Measurements from ENCODE around the gene SNAPC3. TPM values are rescaled to one million over a fixed set of nuclear protein-coding genes. Genes with fewer than 3 reads are reported as not detected.

SNAPC3 gene
- polyA plus RNA-seq, 4 donors = 7.6 to 36.7 (median 13.7) TPM

DNA sequence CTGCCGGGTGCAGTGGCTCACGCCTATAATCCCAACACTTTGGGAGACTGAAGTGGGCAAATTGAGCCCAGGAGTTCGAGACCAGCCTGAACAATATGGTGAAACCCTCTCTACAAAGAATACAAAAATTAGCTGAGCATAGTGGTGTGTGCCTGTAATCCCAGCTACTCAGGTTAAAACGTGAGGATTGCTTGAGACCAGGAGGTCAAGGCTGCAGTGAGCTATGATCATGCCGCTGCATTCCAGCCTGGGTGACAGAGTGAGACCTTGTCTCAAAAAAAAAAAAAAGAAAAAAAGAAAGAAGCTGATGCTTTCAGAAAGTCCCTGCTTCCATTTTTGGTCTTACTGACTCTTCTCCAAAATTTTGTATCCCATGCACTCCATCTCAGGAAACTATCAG, 31.3 kb downstream of the SNAPC3 start:
- Histone ChIP-seq H3K27ac (ENCODE audit: low read depth in 1 of 3, low read length in 2 of 3) (no peak overlapping the region), H3K4me3 (ENCODE audit: low read depth in 1 of 3, low read length in 3 of 3) (no peak overlapping the region), H3K27me3 (ENCODE audit: control insufficient read depth in 3 of 3, insufficient read depth in 3 of 3, low read length in 3 of 3) (no peaks in the 10 kb centered on the region), H3K4me1 (ENCODE audit: control insufficient read depth in 3 of 3, insufficient read depth in 2 of 3, low read depth in 1 of 3, low read length in 2 of 3) (no peaks in the 10 kb centered on the region), H3K36me3 (ENCODE audit: control insufficient read depth in 3 of 3, insufficient read depth in 2 of 3, low read depth in 1 of 3, low read length in 3 of 3) (peaks cover 2 to 43% (median 9%) of the 10 kb centered on the region in 3 donors), H3K9me3 (ENCODE audit: control insufficient read depth in 2 of 2, insufficient read depth in 1 of 2, low read depth in 1 of 2, low read length in 1 of 2) (no peaks in the 10 kb centered on the region)
- DNase-seq (no peak), FAIRE-seq (no peak)
- 92% methylated on average over 5 of the region's 5 CpGs for WGBS, 3 donors

DNA sequence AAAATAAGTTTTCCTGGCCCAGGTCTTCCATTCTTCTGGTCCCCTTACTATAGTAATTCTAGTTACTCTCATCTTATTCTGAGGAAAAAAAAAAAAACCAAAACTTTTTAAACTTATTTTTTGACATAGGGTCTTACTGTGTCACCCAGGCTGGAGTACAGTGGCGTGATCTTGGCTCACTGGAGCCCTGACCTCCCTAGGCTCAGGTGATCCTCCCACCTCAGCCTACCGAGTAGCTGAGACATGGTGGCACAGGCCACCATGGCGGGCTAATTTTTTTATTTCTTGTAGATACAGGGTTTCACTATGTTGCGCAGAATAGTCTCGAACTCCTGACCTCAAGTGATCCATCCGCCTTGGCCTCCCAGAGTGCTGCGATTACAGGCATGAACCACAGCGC, 38.4 kb downstream of the SNAPC3 start:
- no peak overlapping the region for H3K4me3 ChIP-seq (ENCODE audit: low read depth in 1 of 3, low read length in 3 of 3)
- H3K27me3 ChIP-seq (ENCODE audit: control insufficient read depth in 3 of 3, insufficient read depth in 3 of 3, low read length in 3 of 3) = no peaks in the 10 kb centered on the region
- no peaks in the 10 kb centered on the region for H3K4me1 ChIP-seq (ENCODE audit: control insufficient read depth in 3 of 3, insufficient read depth in 2 of 3, low read depth in 1 of 3, low read length in 2 of 3)
- H3K27ac ChIP-seq (ENCODE audit: low read depth in 1 of 3, low read length in 2 of 3) = no peak overlapping the region
- DNase-seq (no peak), FAIRE-seq (no peak)
- H3K36me3 ChIP-seq (ENCODE audit: control insufficient read depth in 3 of 3, insufficient read depth in 2 of 3, low read depth in 1 of 3, low read length in 3 of 3) = peaks cover 3 to 23% (median 9%) of the 10 kb centered on the region in 3 donors
- no peaks in the 10 kb centered on the region for H3K9me3 ChIP-seq (ENCODE audit: control insufficient read depth in 2 of 2, insufficient read depth in 1 of 2, low read depth in 1 of 2, low read length in 1 of 2)
- 95 to 97% (median 96%) methylated on average over 8 of the region's 8 CpGs for WGBS, 3 donors

DNA sequence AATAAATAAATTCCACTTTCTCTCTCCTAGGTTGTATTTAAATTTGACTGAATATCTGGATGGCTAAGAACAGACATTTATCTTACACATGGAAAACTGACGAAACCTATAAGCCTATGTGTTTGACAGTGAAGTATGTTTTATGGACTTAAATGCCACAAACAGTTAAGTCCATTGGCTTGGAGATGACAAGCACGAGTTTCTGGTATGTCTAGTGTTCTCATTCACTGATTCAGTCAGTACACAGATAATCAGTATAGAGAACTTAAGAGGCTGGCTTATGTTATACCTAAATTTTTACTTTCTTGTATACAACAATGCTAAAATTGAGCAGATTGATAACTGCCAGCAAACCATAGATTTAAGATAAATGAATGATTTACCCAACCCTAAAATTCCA, 38.9 kb downstream of the SNAPC3 start:
- Histone ChIP-seq H3K27me3 (ENCODE audit: control insufficient read depth in 3 of 3, insufficient read depth in 3 of 3, low read length in 3 of 3) (no peaks in the 10 kb centered on the region), H3K27ac (ENCODE audit: low read depth in 1 of 3, low read length in 2 of 3) (no peak overlapping the region), H3K36me3 (ENCODE audit: control insufficient read depth in 3 of 3, insufficient read depth in 2 of 3, low read depth in 1 of 3, low read length in 3 of 3) (peaks cover 3 to 19% (median 9%) of the 10 kb centered on the region in 3 donors), H3K4me1 (ENCODE audit: control insufficient read depth in 3 of 3, insufficient read depth in 2 of 3, low read depth in 1 of 3, low read length in 2 of 3) (no peaks in the 10 kb centered on the region), H3K4me3 (ENCODE audit: low read depth in 1 of 3, low read length in 3 of 3) (no peak overlapping the region), H3K9me3 (ENCODE audit: control insufficient read depth in 2 of 2, insufficient read depth in 1 of 2, low read depth in 1 of 2, low read length in 1 of 2) (no peaks in the 10 kb centered on the region)
- WGBS, 3 donors = 64 to 71% (median 69%) methylated on average over 2 of the region's 2 CpGs
- FAIRE-seq = no peak
- no peak for DNase-seq

DNA sequence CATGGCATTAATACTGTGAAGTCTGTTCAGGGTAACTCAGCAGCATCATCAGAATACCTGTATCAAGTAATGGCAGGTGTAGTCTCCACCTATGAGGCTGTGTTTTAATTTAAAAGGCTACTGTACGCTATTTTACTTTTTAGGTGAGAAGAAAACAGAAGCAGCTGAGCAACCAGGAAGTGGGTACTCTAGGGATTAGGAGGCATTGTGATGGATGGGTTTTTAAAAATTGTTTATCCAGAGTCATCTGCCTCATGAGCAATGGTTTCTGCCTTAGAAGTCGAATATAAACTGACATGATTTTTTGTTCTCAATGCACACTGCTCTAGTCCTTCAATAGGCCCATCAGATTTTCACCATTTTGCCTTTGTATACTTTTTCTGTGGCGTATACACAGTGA, 45.5 kb downstream of the SNAPC3 start:
- no peaks in the 10 kb centered on the region for H3K4me1 ChIP-seq (ENCODE audit: control insufficient read depth in 3 of 3, insufficient read depth in 2 of 3, low read depth in 1 of 3, low read length in 2 of 3)
- DNase-seq = no peak
- peaks cover 3 to 8% (median 3%) of the 10 kb centered on the region in 3 donors for H3K36me3 ChIP-seq (ENCODE audit: control insufficient read depth in 3 of 3, insufficient read depth in 2 of 3, low read depth in 1 of 3, low read length in 3 of 3)
- 74 to 94% (median 88%) methylated on average over 3 of the region's 3 CpGs for WGBS, 3 donors
- no peak overlapping the region for H3K4me3 ChIP-seq (ENCODE audit: low read depth in 1 of 3, low read length in 3 of 3)
- H3K27ac ChIP-seq (ENCODE audit: low read depth in 1 of 3, low read length in 2 of 3) = no peak overlapping the region
- H3K9me3 ChIP-seq (ENCODE audit: control insufficient read depth in 2 of 2, insufficient read depth in 1 of 2, low read depth in 1 of 2, low read length in 1 of 2) = no peaks in the 10 kb centered on the region
- no peak for FAIRE-seq
- H3K27me3 ChIP-seq (ENCODE audit: control insufficient read depth in 3 of 3, insufficient read depth in 3 of 3, low read length in 3 of 3) = no peaks in the 10 kb centered on the region

DNA sequence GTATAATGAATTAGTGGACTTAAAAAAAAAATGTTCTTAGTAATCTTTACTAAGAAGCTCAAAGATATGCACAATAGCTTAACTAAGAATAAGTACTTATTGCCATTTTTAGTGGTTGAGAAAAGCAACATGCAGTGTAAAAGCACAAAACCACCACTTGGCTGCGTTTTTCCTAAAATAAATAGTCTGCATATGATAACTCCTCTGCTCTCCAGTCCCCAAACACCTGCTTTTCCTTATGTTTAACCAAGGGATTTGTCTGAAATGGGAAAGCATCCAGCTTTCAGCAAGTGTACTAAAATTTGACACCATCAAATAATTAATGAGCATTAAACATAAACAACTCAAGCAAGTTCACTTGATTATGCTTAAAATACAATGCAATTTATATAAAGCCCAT, 46.7 kb downstream of the SNAPC3 start:
- H3K27ac ChIP-seq (ENCODE audit: low read depth in 1 of 3, low read length in 2 of 3) = no peak overlapping the region
- H3K9me3 ChIP-seq (ENCODE audit: control insufficient read depth in 2 of 2, insufficient read depth in 1 of 2, low read depth in 1 of 2, low read length in 1 of 2) = no peaks in the 10 kb centered on the region
- WGBS, 3 donors = 58 to 87% (median 84%) methylated on average over 1 of the region's 1 CpG
- no peak for DNase-seq
- peaks cover 3 to 12% (median 3%) of the 10 kb centered on the region in 3 donors for H3K36me3 ChIP-seq (ENCODE audit: control insufficient read depth in 3 of 3, insufficient read depth in 2 of 3, low read depth in 1 of 3, low read length in 3 of 3)
- no peak overlapping the region for H3K4me3 ChIP-seq (ENCODE audit: low read depth in 1 of 3, low read length in 3 of 3)
- no peaks in the 10 kb centered on the region for H3K4me1 ChIP-seq (ENCODE audit: control insufficient read depth in 3 of 3, insufficient read depth in 2 of 3, low read depth in 1 of 3, low read length in 2 of 3)
- H3K27me3 ChIP-seq (ENCODE audit: control insufficient read depth in 3 of 3, insufficient read depth in 3 of 3, low read length in 3 of 3) = no peaks in the 10 kb centered on the region
- no peak for FAIRE-seq

DNA sequence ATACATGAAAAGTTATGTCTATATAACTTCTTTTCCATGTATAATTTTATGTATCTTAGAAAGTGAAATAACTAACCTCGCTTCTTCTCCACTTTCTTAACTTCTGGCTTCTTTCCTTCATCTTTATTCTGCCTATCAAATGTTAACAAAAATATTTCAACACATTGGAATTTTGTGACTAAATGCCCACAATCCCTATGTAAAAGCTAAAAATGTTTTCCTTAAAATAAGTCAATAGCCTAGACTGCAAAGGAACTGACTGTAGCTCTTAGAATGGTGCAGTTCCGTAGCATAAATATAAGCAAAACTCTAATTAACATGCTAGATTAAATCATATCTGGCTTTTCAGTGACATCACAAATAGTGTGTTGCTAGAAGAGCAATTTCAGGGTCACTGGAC, 47.2 kb downstream of the SNAPC3 start:
- no peaks in the 10 kb centered on the region for H3K4me1 ChIP-seq (ENCODE audit: control insufficient read depth in 3 of 3, insufficient read depth in 2 of 3, low read depth in 1 of 3, low read length in 2 of 3)
- peaks cover 3 to 12% (median 3%) of the 10 kb centered on the region in 3 donors for H3K36me3 ChIP-seq (ENCODE audit: control insufficient read depth in 3 of 3, insufficient read depth in 2 of 3, low read depth in 1 of 3, low read length in 3 of 3)
- H3K27ac ChIP-seq (ENCODE audit: low read depth in 1 of 3, low read length in 2 of 3) = no peak overlapping the region
- 91 to 96% (median 93%) methylated on average over 2 of the region's 2 CpGs for WGBS, 3 donors
- H3K9me3 ChIP-seq (ENCODE audit: control insufficient read depth in 2 of 2, insufficient read depth in 1 of 2, low read depth in 1 of 2, low read length in 1 of 2) = no peaks in the 10 kb centered on the region
- FAIRE-seq (no peak), DNase-seq (no peak)
- H3K4me3 ChIP-seq (ENCODE audit: low read depth in 1 of 3, low read length in 3 of 3) = no peak overlapping the region
- no peaks in the 10 kb centered on the region for H3K27me3 ChIP-seq (ENCODE audit: control insufficient read depth in 3 of 3, insufficient read depth in 3 of 3, low read length in 3 of 3)

DNA sequence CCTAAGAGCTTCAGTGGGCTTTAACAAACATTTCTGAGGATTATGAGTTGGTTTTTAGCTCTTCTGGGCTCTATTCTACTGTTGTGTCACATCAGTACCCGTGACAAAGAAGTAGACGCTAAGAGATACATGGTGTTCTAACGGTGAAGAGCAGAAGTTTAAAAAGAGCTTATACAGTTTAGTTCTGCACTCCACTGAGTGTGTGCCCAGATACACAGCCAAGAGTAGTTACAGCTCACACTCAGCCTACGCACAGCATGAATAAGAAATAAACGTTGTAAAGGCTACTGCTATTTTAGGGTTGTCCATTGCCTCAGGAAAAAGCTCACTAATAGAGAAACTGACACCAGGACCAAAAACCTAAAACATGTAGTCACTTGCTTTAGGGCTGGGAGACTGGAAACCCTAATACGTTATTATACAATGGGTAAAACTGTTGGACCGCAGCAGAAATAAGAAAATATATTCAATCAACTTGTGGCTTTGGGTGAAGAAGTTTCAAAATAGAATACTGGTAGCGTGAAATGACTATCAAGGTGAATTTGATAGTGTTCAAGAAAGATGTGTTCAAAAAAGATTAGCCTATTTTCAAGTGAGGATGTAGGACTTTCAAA, 53.4 kb downstream of the SNAPC3 start:
- no peaks in the 10 kb centered on the region for H3K4me1 ChIP-seq (ENCODE audit: control insufficient read depth in 3 of 3, insufficient read depth in 2 of 3, low read depth in 1 of 3, low read length in 2 of 3)
- H3K4me3 ChIP-seq (ENCODE audit: low read depth in 1 of 3, low read length in 3 of 3) = no peak overlapping the region
- peaks cover 0 to 7% (median 6%) of the 10 kb centered on the region in 3 donors for H3K36me3 ChIP-seq (ENCODE audit: control insufficient read depth in 3 of 3, insufficient read depth in 2 of 3, low read depth in 1 of 3, low read length in 3 of 3)
- no peak overlapping the region for H3K27ac ChIP-seq (ENCODE audit: low read depth in 1 of 3, low read length in 2 of 3)
- H3K27me3 ChIP-seq (ENCODE audit: control insufficient read depth in 3 of 3, insufficient read depth in 3 of 3, low read length in 3 of 3) = no peaks in the 10 kb centered on the region
- WGBS, 3 donors = 84 to 90% (median 85%) methylated on average over 8 of the region's 8 CpGs
- DNase-seq (no peak), FAIRE-seq (no peak)
- H3K9me3 ChIP-seq (ENCODE audit: control insufficient read depth in 2 of 2, insufficient read depth in 1 of 2, low read depth in 1 of 2, low read length in 1 of 2) = no peaks in the 10 kb centered on the region

DNA sequence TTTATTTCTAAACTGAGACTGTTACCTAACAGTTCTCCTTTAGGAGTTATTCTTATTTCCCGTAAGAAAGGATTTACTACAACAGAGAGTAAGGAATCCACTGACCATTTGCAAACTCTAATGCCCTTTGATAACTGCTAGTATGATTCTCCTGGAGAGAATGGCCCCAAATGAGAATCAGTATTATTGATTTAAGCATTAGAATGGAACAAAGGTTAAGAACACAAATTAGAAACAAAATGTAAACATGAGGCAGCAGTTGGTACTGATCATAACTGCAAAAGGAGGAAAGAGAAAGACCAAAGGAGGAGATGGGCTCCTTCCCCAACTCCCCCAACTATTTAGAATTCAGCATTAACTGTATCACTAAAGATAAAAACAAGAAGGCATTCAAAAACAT, 57.4 kb downstream of the SNAPC3 start:
- H3K36me3 ChIP-seq (ENCODE audit: control insufficient read depth in 3 of 3, insufficient read depth in 2 of 3, low read depth in 1 of 3, low read length in 3 of 3) = peaks cover 2 to 16% (median 3%) of the 10 kb centered on the region in 3 donors
- FAIRE-seq (no peak), DNase-seq (peak in 1 of 2 donors; percentile 3)
- no peaks in the 10 kb centered on the region for H3K9me3 ChIP-seq (ENCODE audit: control insufficient read depth in 2 of 2, insufficient read depth in 1 of 2, low read depth in 1 of 2, low read length in 1 of 2)
- H3K27ac ChIP-seq (ENCODE audit: low read depth in 1 of 3, low read length in 2 of 3) = no peak overlapping the region
- no peaks in the 10 kb centered on the region for H3K27me3 ChIP-seq (ENCODE audit: control insufficient read depth in 3 of 3, insufficient read depth in 3 of 3, low read length in 3 of 3)
- H3K4me3 ChIP-seq (ENCODE audit: low read depth in 1 of 3, low read length in 3 of 3) = no peak overlapping the region
- H3K4me1 ChIP-seq (ENCODE audit: control insufficient read depth in 3 of 3, insufficient read depth in 2 of 3, low read depth in 1 of 3, low read length in 2 of 3) = no peaks in the 10 kb centered on the region
- 50 to 75% (median 66%) methylated on average over 1 of the region's 1 CpG for WGBS, 3 donors

DNA sequence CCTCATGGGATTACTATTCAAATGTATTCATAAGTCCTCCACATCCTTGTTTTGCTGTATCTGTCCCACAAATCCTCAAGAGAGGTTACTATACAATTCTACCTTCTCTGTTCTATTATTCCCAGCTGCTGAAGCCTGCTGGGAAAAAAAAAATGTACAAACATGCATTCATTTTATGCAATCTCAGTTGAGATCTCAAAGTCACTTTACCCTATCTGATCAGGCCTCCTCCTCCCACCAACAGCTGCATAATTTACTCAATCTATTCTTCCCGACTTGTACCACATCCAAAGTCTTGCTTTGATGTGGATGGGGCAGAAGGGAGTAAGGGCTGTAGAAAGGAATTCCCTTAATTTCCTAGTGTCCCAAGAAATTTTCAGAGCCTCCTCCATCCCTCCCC, 59.5 kb downstream of the SNAPC3 start:
- DNase-seq (no peak), FAIRE-seq (no peak)
- Histone ChIP-seq H3K9me3 (ENCODE audit: control insufficient read depth in 2 of 2, insufficient read depth in 1 of 2, low read depth in 1 of 2, low read length in 1 of 2) (no peaks in the 10 kb centered on the region), H3K27ac (ENCODE audit: low read depth in 1 of 3, low read length in 2 of 3) (no peak overlapping the region), H3K36me3 (ENCODE audit: control insufficient read depth in 3 of 3, insufficient read depth in 2 of 3, low read depth in 1 of 3, low read length in 3 of 3) (peaks cover 2 to 16% (median 2%) of the 10 kb centered on the region in 3 donors), H3K4me3 (ENCODE audit: low read depth in 1 of 3, low read length in 3 of 3) (no peak overlapping the region), H3K4me1 (ENCODE audit: control insufficient read depth in 3 of 3, insufficient read depth in 2 of 3, low read depth in 1 of 3, low read length in 2 of 3) (no peaks in the 10 kb centered on the region), H3K27me3 (ENCODE audit: control insufficient read depth in 3 of 3, insufficient read depth in 3 of 3, low read length in 3 of 3) (no peaks in the 10 kb centered on the region)
- 50 to 69% (median 51%) methylated on average over 1 of the region's 1 CpG for WGBS, 3 donors
